H1 (cell line): ENCODE measurements around the gene GRAMD1B.

Source experiments
- ATF3 ChIP-seq: IDR thresholded peaks from 2 replicates; pipeline ENCODE4 v1.6.1; 2011; ENCODE audit warnings: low read depth, mild to moderate bottlenecking, low read length; ENCODE audit not compliant: insufficient read depth
- CEBPB ChIP-seq: IDR thresholded peaks from 2 replicates; pipeline ENCODE4 v1.6.1; 2012; ENCODE audit warnings: low read depth, low read length
- CHD2 ChIP-seq: IDR thresholded peaks from 2 replicates; pipeline ENCODE4 v1.6.1; 2012; ENCODE audit warnings: low read length, improper control_type of control experiment
- CTCF ChIP-seq, 3 experiments: IDR thresholded peaks; 1 replicate in 2 of 3; 2 replicates in 1 of 3; pipeline versions ENCODE4 v1.5.1 to v1.6.1; 2011; ENCODE audit warnings: low read length in 3 of 3, mild to moderate bottlenecking in 3 of 3, inconsistent platforms in 2 of 3, low read depth in 1 of 3, moderate library complexity in 1 of 3; ENCODE audit not compliant: insufficient read depth in 1 of 3; ENCODE audit errors: control extremely low read depth in 1 of 3
- JUND ChIP-seq: IDR thresholded peaks from 2 replicates; pipeline ENCODE4 v1.6.1; 2011; ENCODE audit warnings: mild to moderate bottlenecking, improper control_type of control experiment, low read length
- POLR2AphosphoS5 ChIP-seq: IDR thresholded peaks from 2 replicates; pipeline ENCODE4 v1.6.1; 2011; ENCODE audit warnings: low read depth, low read length
- RAD21 ChIP-seq, 2 experiments: IDR thresholded peaks in 1 of 2; conservative IDR thresholded peaks in 1 of 2; 2 replicates each; pipeline ENCODE4 v1.6.1; 2011; ENCODE audit warnings: low read depth in 2 of 2, low read length in 2 of 2, improper control_type of control experiment in 1 of 2, inconsistent platforms in 1 of 2, mild to moderate bottlenecking in 1 of 2, moderate library complexity in 1 of 2
- SIX5 ChIP-seq: IDR thresholded peaks from 2 replicates; pipeline ENCODE4 v1.6.1; 2011; ENCODE audit warnings: mild to moderate bottlenecking, low read depth, low read length
- USF2 ChIP-seq: IDR thresholded peaks from 2 replicates; pipeline ENCODE4 v1.6.1; 2011; ENCODE audit warnings: low read length, improper control_type of control experiment

GRCh38 chr11:123588864-123589262 lies 158.8 kb downstream of the GRAMD1B start:
- TF ChIP-seq POLR2AphosphoS5, result no peak
- no peak for TF ChIP-seq CTCF (IDR thresholded peaks at IDR 0.05; ENCODE audit: control extremely low read depth in 1 of 3, insufficient read depth in 1 of 3, low read depth in 1 of 3, low read length in 3 of 3)
- TF ChIP-seq USF2, result no peak
- TF ChIP-seq JUND, result no peak
- no peak for TF ChIP-seq RAD21 (IDR thresholded peaks at IDR 0.05 in 1 of 2, conservative IDR thresholded peaks at IDR 0.05 in 1 of 2; ENCODE audit: low read depth in 2 of 2, low read length in 2 of 2)
- TF ChIP-seq CHD2, result no peak
- no peak for TF ChIP-seq ATF3
- no peak for TF ChIP-seq CEBPB
- no peak for TF ChIP-seq SIX5
